NCI-H2081 (cell line): ENCODE results near the gene IL26.

Experiments used
- DNase-seq, 2 experiments: peaks; one replicate each; lab custom pipeline; 2025; lab: John Stamatoyannopoulos, UW

Gene IL26, protein sequence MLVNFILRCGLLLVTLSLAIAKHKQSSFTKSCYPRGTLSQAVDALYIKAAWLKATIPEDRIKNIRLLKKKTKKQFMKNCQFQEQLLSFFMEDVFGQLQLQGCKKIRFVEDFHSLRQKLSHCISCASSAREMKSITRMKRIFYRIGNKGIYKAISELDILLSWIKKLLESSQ

DNA sequence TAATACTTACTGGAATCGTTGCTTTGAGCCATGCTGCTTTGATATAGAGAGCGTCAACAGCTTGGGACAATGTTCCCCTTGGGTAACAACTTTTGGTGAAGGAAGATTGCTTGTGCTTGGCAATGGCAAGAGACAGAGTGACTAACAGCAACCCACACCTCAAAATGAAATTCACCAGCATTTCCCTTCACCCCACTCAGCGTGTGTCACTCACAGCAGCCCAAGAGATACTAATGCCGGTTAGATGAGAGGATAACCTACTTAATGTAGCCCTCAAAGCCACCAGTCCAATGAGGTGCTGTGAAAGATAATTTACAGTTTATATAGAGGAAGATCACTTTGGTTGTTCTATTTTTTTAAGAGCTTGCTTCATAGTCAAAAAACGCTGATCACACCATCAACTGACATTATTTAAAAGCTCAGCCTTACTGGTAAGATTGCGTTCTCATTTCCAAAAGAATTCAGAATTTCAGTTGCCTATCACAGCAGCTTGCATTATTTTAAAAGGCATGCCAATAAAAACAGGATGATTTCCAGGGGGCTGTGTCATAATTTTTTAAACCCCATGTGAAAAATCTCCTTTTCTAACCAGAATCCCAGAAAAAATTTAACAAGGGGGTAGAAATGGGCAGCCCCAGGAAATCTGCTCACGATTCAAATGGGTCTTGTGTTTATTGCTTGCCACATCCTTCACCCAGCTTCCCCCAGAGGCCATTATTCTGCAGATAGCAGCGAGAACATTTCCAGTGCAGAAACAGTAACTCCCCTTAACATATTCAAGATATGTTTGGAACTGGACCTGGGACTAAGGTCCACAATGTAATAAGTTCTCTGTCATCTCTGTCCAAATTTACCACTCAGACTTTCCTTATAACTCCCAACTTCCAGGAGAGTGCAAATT lies at the start of gene IL26:
TSS of gene IL26 (minus strand) at position 235 of the 901 bp plus-strand sequence. CDS start at position 181, 54 bp downstream.
- no peak for DNase-seq

DNA sequence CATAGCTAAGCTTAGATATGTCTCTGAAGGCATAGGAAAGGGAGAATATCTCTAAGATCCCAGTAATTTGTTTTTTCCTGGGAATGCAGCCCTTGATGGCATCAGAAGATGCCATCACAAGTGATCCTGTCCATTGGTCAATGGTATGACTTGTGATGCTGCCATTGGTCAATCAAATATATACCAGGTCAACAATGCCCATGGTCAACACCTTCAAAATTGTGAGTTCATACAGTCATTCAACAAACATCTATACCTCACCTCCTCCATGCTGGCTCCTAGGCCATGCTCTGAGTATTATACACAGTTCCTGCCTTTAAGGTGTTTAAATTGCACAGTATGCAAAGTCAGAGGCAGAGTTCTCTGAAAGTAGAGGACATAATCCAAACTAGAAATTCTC lies 47.1 kb upstream of the IL26 start:
- no peak for DNase-seq

DNA sequence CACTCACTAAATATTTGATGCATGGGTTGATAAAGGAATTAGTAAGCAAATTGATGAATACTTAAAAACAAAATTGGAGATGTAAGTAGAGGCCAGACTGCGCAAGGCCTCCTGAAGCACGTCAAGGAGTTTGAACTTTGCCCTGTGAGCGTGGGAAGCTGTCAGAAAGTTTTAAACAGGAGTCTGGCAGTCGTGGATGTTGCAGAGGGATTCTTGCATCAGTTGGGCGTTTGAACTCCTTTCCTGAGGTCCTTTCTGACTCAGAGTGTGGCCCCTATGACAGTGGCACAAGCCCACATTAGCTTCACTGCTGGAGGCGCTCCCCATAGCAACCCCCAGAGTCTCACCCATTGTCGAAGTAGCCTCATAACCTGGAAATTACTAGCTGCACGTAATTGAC lies 45.7 kb upstream of the IL26 start:
- DNase-seq: no peak

DNA sequence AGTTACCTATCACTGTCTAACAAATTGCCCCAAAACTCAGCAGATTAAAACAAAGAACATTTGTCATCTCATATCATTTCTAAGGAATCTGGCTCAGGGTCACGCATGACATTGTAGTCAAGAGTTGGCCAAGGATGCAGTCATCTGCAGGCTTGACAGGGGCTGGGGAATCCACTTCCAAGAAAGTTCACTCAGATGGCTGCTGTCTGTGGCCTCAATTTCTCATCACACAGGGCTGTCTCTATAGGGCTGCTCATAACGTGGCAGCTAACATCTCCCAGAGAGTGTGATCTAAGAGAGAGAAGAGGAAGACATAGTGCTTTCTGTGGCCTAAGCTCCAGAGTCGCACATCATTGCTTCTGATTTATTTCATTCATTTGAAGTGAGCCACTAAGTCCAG lies 44.7 kb upstream of the IL26 start:
- DNase-seq: no peak

DNA sequence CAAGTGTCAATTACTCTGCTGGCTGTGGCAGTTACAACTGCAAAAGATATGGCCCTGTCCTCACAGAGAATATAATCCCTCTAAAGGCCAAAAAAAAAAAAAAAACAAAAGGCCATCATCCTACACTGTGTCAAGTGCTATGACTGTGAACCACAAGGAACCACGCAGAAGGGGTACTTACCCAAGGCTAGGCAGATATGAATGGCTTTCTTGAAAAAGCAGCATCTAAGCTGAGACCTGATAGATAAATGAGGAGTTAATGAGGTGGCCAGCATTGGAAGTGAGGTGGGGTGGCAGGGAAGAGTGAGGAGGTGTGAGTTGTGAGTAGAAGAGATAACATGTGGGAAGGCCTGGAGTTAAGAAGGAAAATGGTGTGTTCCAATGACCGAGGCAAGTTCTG lies 44.2 kb upstream of the IL26 start:
- DNase-seq: no peak

DNA sequence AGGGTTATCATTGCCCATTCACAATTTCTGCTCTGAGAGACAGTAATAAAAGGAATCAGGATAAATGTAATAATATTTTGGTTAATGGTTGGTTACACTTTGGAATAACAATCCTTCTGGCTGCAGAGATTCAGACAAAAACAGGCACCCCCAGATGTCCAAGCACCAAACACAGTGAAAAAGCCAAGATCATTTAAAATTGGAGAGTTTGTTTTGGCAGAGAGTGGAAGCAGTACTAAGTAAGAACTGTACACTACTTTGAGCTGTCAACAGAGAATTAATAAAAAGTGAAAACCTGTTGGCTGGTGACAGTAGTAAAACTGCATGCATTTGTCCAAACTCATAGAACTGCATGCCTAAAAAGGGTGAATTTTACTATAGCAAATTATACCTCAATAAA lies 43.4 kb upstream of the IL26 start:
- DNase-seq: no peak

DNA sequence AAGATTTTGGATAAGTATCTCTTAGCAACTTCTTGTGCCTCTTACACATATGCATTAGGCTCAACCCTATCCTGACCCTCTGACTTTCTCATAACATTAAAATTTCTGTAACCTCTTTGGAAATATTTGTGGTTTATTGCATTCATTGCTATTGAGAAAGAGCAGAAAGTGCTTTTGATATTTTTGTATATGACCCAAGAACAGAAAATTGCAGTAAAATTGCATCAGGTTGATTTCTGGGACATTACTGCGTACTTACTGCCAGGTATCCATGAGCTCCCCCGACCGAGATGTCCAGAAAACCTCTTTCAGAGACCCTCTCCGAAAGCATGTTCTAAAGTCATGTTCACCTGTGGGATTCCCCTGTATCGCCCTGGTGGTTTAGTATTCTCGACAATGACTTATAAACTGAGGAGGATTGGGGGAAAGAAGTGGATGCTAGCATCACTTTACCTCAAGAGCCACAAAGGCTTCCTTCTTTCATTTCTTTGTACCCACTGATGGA lies 42.3 kb upstream of the IL26 start:
- no peak for DNase-seq

DNA sequence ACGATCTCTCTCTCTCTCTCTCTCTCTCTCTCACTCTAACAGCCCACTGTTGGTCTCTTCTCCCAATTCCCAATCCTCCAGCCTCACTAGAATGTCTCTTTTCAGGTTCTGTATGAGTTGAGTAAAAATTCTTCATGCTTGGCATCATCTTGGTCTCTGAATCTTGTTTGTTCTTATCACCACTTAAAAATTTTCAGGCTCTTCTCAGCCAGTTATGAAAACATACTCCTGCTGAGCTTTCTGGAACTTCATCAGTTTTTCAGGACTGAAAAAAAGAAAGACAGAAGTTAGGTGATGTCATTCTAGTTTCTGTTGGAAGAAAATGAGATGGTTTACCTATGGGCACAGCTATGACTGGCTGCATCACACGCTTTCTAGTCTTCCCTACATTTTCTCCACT lies 39.2 kb upstream of the IL26 start:
- DNase-seq: no peak

DNA sequence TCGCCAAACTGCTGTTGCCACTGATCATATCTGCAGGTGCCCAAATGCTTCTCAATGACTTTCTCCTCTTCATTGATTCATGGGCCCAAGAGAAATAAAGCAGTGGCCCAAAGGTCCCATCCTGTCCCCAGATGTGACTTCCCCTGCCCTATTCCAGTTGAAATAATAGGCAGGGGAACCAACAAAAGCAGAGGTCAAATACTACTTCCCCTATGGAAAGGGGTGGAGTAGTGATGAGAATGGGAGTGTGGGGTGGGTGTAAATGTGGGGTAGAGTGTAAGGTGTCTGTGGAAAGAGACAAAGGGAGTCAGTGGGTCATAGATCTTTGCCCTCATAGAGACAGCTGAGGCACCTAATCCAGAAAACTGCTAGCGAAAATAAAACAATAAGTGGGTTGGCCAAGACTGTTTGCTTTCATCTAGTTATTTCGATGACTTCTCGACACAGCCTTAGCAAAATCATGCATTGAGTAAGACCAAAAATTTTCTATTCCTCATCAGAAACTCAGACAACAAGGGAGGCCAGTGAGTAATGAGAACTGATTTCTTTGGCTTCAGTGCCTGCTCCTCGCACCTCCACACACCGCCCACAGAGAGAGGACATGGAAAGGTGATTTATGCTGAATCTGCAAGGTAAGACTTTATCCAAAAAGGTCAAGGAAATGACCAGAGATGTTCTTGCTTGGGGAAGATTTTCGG lies 38.7 kb upstream of the IL26 start:
- DNase-seq: no peak

DNA sequence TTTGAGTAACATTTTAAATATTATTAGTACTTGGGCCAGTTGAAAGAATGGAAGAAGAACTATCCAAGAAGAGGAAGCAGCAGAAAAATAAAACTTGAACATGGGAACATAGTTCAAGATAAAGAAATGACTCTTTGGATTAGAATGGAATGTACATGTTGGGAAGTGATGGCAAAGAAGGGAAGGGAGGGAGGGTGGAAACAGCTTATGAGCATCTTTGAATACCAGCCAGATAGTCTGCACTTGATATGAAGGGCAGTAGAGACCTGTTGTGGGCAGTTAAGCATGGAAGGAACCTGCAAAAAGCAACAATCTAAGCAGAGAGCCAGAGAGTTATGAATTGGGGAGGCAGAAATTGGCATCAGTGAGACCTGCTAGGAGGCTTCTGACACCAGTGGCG lies 37.8 kb upstream of the IL26 start:
- DNase-seq: no peak

DNA sequence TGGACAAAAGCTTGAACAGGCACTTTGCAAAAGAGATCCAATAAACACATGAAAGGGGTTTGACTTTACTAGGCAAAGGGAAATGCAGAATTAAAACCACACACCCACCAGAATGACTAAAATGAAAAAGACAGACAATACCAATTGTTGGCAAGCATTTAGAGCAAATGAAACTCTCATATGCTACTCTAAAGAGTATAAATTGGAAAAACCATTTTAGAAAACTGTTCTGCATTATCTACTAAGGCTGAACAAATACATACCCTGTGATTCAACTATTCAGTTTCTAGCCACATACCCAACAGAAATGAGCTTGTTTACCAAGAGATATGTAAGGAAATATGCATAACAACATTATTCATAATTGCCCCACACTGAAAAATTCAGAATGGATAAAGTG lies 36.3 kb upstream of the IL26 start:
- no peak for DNase-seq

DNA sequence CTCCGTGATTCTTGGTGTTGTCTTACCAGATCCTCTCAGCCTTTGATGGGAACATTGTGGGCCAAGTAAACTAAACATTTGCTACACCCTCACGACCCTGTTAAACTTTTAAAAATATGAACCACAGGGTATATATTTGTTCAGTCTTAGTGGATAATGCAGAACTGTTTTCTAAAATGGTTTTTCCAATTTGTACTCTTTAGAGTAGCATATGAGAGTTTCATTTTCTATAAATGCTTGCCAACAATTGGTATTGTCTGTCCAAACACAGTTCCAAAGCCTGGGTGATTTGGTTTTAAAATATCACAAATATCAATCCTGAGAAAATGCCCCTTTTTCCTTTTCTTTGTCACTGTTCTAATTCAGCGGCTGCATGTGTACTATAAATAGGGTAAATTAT lies 34.5 kb upstream of the IL26 start:
- no peak for DNase-seq

DNA sequence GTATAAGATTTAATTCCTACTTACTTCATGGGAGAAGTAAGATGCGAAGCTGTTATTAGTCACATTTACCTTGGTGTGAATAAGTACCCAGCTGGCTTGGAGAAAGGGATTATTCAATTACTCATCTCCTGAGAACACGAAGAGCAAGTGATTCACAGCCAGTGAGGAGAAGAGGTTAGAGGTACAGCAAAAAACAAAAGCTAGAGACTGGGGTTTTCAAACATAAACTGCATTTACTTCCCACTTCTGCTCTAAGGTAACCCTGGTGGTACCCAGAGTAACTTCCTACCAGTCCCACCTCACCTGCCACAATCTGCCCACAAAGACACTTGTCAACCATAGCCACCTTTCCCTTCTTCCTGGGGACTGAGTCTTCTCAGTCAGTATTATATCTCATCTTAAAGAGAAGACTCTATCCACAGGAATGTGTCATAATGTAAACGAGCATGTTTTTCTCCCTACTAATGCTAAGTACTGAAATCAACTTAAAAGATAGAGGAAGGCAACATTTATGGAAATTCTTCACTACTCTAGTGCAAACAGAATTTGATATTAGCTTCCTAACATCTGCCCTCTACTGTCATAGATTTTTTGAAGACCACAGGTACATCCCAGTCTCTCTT lies 33.8 kb upstream of the IL26 start:
- DNase-seq: no peak

DNA sequence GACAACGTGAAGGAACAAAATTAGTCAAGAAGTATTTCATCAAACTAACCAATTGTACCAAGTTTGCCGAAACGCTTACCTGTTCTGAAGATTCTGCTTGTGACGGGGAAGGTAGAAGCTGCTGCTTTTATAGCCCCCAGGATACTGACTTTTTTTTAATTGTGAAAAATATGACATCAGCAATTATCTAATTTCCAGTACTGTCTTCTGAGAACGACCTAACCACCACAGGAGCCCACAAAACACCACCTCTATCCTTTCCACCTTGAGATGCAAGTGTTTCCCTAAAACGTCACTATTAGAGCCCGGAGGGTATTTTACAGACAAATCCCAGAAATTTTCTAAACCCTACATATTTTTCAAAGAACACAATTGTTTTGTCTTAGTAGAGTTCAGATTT lies 27.9 kb upstream of the IL26 start, which contains the start of gene IL22:
TSS of gene IL22 (minus strand) at position 101 of the 400 bp plus-strand sequence. CDS start 156 bp downstream, outside the sequence.
- DNase-seq: no peak

DNA sequence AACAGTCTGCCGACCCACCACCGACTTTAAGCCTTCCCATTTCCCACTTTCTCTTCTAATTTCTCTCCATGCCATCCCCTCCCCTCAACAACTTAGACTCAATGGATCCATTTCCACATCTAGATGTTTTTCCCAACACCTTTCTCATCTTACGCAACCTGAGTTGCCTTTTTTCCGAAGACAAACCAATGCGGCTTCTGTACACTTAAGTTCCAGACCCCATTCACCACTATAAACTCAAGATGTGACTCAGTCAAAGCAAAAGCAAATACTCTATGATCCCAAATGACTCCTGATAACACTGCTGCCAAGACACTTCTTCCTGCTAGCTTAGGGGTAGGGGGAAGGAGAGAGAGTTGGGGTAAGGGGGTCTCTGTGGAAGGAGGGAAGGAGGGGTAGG lies 26.5 kb upstream of the IL26 start:
- DNase-seq: no peak

DNA sequence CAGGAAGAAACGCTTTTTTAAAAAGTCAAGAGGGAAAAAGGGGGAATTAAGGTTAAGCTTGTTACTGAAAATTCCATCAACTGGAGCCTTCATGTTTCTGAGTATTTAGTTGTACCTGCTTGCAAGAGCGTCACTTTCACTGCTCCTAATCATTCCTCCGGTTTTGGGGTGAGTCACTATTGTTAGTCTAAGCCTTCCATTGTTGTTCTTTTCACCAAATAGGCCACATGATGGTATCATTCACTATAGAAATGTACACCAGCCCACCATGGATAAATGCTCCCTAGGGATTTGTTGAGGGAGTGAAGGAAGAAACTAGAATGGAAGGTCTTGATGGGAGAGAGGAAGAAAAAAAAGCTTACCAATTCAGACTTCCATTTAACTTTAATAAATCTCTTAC lies 24.8 kb upstream of the IL26 start:
- no peak for DNase-seq

DNA sequence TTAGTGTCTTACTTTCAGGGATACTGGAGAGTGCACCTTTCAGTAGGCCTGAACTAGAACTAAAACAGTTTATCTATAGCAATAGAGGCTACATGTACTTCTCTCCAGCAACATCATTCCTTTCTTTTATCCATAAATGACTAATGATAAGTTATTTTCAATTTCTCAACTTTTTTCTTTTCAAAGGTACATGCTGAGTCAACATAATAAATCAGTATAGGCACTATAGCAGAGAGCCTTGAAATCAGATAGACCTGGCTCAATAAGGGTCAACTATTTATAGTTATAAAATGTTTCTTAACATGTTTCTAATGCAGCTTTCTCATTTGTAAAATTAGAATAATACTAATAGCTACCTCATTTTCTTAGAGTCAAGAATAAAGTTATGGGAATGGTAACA lies 22.2 kb upstream of the IL26 start:
- DNase-seq: no peak

DNA sequence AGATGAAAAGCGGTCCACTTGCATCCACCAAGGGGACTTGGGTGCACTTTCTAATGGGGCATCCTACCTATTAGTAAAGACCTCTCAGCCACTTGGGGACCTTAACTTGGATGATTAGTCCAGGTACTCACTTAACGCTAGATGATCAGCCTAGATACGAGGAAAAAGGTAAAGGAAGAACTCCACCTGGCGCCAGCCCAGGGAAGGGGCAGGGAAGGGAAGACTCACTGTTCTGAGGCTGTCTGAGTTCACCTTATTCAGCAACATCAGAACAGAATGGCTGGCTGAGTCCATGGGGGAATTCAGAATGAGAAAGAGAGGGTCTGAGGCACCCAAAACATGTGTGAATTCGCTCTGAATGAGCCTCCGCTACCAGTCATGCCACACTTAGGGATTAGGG lies 20.7 kb upstream of the IL26 start:
- no peak for DNase-seq

DNA sequence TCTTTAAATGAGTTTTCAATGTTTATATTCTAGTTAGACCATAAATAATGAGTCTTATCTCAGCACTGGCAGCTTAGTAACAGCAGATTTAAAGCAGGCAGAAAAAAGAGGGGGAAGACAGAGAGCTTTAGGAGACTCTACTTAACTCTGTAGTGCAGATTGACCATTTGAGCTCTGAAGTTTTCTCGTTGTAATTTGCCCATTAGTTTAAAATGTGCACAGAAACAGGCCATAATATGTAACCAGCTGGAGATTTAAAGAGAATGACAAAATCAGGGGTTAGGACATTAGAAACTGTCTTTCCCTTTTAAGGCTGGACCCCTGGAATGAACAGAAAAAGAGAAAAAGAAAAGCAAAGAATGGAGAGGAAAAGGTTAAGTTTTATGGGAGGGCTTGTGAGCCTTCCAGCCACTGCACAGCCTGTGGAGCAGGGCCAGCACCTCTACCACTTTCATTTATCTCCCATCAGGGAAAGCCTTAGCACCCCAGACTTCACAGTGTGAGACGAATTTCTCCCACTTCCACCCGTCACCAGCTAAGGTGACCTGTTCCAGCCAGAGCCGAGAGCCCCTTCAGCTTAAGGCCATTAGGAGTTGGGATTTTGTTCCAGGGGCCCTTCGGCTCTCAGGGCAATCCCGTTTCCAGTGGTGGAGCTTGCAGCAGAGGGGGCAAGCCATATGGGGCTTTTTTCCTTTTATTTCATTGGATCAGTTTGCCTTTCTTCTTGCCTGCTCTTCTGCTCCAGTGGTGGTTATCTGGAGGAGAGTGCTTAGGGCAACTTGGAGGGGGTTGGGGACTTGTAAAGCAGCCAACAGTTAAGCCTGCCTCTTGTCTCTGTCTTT lies 19.8 kb upstream of the IL26 start:
- DNase-seq: no peak

DNA sequence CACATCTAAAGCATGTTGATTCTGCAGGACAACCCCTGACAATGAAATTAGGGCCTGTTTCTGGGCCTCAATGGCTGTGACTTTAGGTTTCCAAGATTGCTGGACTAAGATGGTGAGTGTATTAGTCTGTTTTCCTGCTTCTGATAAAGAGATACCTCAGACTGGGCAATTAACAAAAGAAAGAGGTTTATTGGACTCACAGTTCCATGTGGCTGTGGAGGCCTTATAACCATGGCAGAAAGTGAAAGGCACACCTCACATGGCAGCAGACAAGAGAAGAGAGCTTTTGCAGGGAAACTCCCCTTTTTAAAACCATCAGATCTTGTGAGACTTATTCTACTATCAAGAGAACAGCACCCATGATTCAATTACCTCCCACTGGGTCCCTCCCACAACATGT lies 17.2 kb upstream of the IL26 start:
- no peak for DNase-seq

DNA sequence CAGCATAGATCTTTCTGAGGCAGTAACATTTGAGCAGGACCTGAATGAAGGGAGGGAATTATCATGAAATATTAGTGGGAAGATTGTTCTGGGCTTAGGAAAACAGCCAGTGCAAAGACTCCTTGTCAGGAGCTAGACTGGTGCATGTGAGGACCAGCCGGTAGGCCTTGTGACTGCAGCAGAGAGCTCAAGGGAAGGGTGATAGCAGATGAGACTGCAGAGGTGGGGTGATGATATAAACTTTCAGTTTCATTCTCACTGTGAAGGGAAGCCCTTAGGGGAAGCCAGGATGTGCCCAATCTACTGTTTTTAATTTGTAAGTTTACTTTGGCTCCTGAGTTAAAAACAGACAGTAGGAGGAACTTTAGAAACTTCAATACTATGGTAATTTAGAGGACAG lies 15.4 kb upstream of the IL26 start:
- DNase-seq: no peak
